HG03196 (cell line): Measurements from ENCODE around the gene F12.

Experiments used
- ATAC-seq: cut with Tn5 transposase; IDR thresholded peaks from one replicate; pipeline ENCODE4 v1.9.1; 2021; ENCODE audit not compliant: unreplicated experiment

F12 gene

DNA sequence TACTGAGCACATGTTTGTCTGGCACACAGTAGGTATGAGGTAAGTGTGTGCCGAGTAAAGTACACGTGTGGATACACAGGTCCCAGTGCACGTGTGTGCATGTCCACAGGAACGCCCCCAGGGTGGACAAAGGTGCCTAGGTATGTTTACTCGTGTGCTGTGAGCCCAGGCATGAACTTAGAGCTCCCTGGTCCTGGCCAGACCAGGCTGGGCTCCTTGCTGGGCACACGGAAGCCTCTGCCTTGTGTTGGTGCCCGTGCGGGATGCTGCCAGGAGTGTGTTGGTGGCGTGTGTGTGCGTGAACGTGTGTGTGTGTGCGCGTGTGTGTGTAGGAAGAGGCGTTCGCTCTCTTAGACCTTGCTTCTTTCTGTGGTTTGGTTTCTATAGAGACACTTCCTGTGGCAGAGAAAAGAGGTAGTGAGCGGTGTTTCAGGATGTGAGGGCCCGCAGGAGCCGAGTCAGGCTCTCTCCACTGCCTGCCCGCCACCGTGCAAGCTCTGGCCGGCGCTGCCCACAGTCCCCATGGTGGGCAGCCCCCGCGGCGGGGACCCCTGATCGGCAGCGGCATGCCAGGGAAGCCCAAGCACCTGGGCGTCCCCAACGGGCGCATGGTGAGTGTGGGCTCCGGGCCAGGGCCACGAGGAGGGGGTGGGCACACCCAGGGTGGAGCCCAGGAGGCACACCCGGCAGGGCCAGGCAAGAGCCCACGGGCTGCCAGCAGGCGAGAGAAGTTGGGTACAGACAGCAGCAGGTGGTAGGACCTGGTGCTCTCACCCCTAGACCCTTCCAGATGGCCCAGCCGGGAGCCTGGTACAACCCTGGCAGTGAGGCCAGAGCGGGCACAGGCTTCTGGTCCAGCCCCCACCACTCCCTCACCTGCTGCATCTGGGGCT, 51.7 kb downstream of the F12 start, which contains the start of gene RGS14:
RGS14 (plus strand) TSS at position 466 of the 893 bp plus-strand sequence; CDS start at position 567, 101 bp downstream.
- peak; percentile 74 for ATAC-seq

DNA sequence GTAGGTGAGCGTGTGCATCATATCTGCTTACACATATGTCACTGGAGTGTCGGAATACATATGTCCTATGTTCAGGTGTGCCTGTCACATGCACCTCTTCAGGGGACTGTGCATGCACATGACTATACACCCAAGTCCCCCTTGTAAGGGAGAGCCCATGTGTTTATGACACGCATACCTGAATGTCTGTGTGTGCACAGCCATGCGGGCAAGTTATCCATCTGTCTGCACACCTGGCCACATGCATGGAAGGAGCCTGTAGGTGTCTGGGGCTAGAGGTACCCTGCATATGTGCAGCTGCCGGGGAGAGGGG, 52.3 kb downstream of the F12 start:
- no peak for ATAC-seq

DNA sequence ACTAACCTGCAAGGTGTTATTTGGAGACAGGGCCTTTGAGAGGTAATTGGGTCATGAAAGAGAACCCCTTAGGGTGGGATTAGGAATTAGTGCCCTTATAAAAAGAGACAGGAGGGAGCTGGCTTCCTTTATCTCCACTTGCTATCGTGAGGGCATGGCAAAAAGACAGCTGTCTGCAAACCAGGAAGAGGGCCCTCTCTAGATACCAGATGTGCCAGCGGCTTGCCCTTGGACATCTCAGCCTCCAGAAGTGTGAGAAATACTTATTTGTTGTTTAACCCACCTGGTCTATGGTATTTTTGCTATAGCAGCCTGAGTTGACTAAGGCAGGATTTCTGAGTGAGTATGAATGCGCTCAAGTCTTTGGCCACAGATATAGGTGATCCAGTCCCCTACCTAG, 52.6 kb downstream of the F12 start:
- ATAC-seq = no peak

DNA sequence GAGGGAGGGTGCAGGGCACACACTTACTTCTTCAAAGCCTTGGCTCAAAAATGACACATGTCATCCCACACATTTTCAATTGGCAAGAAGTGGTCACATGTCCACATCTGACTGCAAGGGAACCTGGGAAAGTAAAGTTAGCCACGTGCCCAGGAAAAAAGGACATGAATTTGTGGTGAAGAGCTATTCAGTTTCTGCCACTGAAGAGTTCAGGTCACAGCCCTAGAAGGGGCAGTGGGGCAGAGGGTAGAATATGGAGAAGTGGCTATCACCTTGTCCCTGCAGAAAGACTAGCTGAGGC, 53.5 kb downstream of the F12 start:
- no peak for ATAC-seq

DNA sequence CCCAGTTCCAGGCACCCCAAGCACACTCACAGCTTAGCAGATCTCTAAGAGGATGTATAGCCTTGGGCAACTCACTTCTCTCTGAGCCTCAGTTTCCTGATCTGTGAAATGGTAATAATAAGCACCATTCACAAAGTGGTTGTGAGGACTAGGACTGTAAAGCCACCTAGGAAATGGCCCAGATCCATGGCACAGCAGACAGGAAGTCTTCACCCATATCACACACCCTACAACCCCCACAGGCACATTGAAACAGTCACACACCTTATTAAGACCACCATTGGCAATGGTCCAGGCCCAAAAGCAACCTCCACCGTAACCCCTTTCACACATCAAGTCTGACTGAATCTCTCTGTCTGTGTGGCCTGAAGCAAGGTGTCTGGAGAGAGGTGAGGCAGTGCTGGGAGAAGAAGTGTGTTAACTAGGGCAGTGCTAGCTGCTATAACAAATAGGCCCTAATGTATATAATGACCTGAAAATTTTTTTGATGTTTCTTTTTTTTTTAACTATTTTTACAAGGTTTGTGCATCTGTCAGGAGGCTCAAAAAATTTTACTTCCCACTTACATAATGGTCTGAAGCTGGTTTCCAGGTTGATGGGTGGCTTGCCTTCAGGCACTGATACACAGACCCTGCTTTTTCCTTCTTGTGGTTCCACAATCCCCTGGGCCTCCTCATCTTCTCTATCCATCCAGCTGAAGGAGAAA, 54.0 kb downstream of the F12 start:
- ATAC-seq = no peak

DNA sequence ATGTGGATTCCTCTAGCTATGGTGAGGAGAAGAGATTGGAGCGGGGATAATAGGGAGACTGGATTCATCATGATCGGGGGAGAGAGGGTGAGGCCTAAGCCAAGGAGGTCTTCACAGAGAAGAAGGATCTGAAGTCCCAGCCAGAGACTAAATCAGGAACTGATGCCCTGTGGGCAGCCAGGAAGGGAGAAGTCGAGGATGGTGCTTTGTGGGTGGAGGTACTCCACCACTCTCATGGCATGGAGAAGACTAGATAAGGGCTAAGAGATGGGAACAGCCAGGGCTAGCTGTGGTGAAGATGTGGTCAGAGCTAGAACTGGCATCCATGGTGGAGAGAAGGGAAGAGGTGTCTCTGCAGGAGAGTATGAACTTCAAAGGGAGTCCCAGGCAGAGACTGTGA, 54.7 kb downstream of the F12 start:
- ATAC-seq = no peak

DNA sequence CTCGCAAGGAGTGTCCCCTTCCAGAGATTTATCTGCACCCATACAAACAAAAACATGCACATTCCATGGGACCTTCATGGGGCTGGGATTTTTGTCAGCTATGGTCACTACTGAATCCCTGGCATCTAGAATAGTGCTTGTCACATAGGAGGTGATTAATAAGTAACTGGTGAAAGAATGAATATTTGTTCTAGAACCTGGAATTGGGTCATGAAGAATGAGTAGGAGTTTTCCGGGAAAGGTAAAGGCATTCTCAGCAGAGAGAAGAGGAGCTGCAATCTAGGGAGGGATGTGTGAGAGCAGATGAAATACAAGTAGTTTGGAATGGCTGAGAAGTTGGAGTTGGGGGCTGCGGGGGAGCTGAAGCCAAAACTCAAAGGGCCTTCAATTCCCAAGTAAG, 55.1 kb downstream of the F12 start:
- ATAC-seq = no peak

DNA sequence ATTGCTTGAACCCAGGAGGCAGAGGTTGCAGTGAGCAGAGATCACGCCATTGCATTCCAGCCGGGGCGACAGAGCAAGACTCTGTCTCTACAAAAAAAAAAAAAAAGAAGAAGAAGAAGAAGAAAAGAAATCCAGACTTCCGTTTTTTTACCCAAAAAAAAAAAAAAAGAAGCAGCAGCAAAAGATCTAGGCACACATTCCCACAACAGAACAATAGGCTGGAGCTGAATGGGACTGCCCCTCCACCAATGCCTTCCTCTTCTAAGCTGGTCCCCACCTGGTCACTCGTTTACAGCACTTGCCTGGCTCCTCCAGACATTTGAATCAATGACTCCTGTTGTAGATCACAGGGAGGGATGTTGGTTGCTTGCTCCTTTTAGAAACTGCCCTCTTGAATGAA, 56.3 kb downstream of the F12 start:
- no peak for ATAC-seq
